Panc1 (cell line): ENCODE measurements around the gene FBXO4. TPM values are rescaled to one million over a fixed set of nuclear protein-coding genes. Genes with fewer than 3 reads are reported as not detected.

Source experiments
- ATAC-seq: fragments of 200-7000 bp; cut with Tn5 transposase; 2 replicates; pipeline ENCODE4 v1.9.1; 2020; ENCODE audit warnings: mild to moderate bottlenecking, moderate library complexity
- BruUV-seq: library from RNA; stranded (reverse); fragments of 400-500 nt; replicated peaks from 2 replicates; lab custom pipeline; 2021; lab: Mats Ljungman, UMichigan
- CTCF ChIA-PET: fragments of 300-600 bp; sonication (Branson Sonifier 250); formaldehyde crosslinking; loops from one replicate; lab custom pipeline; 2022; ENCODE audit warnings: antibody characterized with exemption; lab: Charles Lee
- POLR2A ChIA-PET: fragments of 300-600 bp; sonication (Branson Sonifier 250); formaldehyde crosslinking; loops from one replicate; lab custom pipeline; 2022; ENCODE audit warnings: antibody characterized with exemption; lab: Charles Lee
- DNase-seq: peaks from one replicate; pipeline ENCODE4 v3.0.0-alpha.2; 2010; ENCODE audit warnings: low read depth, low spot score
- H3K27ac ChIP-seq: 2 replicates; pipeline ENCODE4 v1.5.1; 2011; ENCODE audit warnings: mild to moderate bottlenecking, low read length, inconsistent platforms
- H3K27me3 ChIP-seq: fragments of 200-500 bp; sonication (Bioruptor generic); 2 replicates; pipeline ENCODE4 v1.6.0; 2014; ENCODE audit warnings: low read length, inconsistent platforms; ENCODE audit not compliant: control insufficient read depth, insufficient read depth
- H3K36me3 ChIP-seq: fragments of 200-500 bp; sonication (Bioruptor generic); 2 replicates; pipeline ENCODE4 v1.5.1; 2014; ENCODE audit warnings: inconsistent platforms, mild to moderate bottlenecking, low read length, moderate library complexity; ENCODE audit not compliant: control insufficient read depth, insufficient read depth
- H3K4me1 ChIP-seq: 2 replicates; pipeline ENCODE4 v1.5.1; 2011; ENCODE audit warnings: inconsistent platforms, mild to moderate bottlenecking, low read length, moderate library complexity; ENCODE audit not compliant: control insufficient read depth, insufficient read depth
- H3K4me3 ChIP-seq, 2 experiments: 2 replicates each; pipeline ENCODE4 v1.5.1; 2011 to 2012; ENCODE audit warnings: low read depth in 2 of 2, low read length in 2 of 2, mild to moderate bottlenecking in 2 of 2, inconsistent platforms in 1 of 2, moderate library complexity in 1 of 2
- H3K9me3 ChIP-seq: fragments of 200-500 bp; sonication (Bioruptor generic); 2 replicates; pipeline ENCODE4 v1.5.1; 2014; ENCODE audit warnings: low read depth, mild to moderate bottlenecking, inconsistent platforms, low read length, moderate library complexity; ENCODE audit not compliant: control insufficient read depth, insufficient read depth
- POLR2AphosphoS5 ChIP-seq: IDR thresholded peaks from 2 replicates; pipeline ENCODE4 v1.6.1; 2012; ENCODE audit warnings: mild to moderate bottlenecking, low read depth, low read length, moderate library complexity
- REST ChIP-seq, 2 experiments: IDR thresholded peaks; 2 replicates each; pipeline ENCODE4 v1.6.1; 2011 to 2012; ENCODE audit warnings: low read depth in 2 of 2, control low read depth in 1 of 2, low read length in 1 of 2, mild to moderate bottlenecking in 1 of 2, moderate library complexity in 1 of 2; ENCODE audit not compliant: insufficient read depth in 1 of 2
- SIN3A ChIP-seq: IDR thresholded peaks from 2 replicates; pipeline ENCODE4 v1.6.1; 2012; ENCODE audit warnings: low read depth, mild to moderate bottlenecking, low read length, moderate library complexity, borderline replicate concordance; ENCODE audit not compliant: insufficient read depth
- TCF7L2 ChIP-seq: IDR thresholded peaks from 2 replicates; pipeline ENCODE4 v1.6.1; 2011; ENCODE audit warnings: mild to moderate bottlenecking, low read depth, low read length, inconsistent platforms
- in situ Hi-C: cut with HindIII; loops from 2 replicates; pipeline ENCODE4 v1.10.0; 2016; ENCODE audit warnings: low sequenced_read_pairs, low pct_unique_long_range_greater_than_20kb
- intact Hi-C: fragments of 100-400 bp; cut with micrococcal nuclease; formaldehyde crosslinking; loops from one replicate; pipeline ENCODE4 v1.10.0; 2022; ENCODE audit not compliant: unreplicated experiment
- total RNA-seq: library from RNA; stranded (reverse); gene quantifications from one replicate; pipeline ENCODE4 v1.2.1, GENCODE V29; 2021; ENCODE audit not compliant: unreplicated experiment
- TF ChIP-seq, protein P1 (sequence below): fragments of 450-650 bp; IDR thresholded peaks from 2 replicates; pipeline ENCODE4 v1.5.1; 2017; ENCODE audit warnings: mild to moderate bottlenecking

FBXO4 gene
- total RNA-seq, 1 experiment from 2014 or later: 5.7 TPM

- CTCF ChIA-PET: no interaction called here
Observed at GRCh38 chr5:41883243-41883642, 41.8 kb upstream of the FBXO4 start.

DNA sequence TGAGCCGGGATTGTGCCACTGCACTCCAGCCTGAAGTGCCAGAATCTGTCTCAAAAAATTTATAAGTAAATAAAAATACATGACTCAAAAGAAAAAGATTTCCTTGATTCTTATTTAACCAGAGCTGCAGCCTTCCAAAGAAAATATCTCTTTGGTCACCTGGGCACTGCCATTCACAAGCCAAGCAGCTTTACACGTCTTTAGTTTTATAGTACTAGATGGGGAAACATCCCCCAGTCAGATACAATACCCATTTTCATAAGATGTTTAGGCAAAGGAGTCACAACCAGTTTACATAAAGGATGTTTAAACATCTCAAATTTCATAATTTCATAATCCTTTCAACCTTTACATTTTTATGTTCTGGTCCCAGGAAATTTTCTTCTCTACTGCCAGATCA lies 41.1 kb upstream of the FBXO4 start:
- H3K4me1 ChIP-seq: 0 out of 2 replicates have a peak, but pooled peaks cover 3% of the 10 kb centered on the region
- in situ Hi-C loops: no loop called here
- TF ChIP-seq REST (IDR thresholded peaks at IDR 0.05; ENCODE audit: insufficient read depth in 1 of 2, low read depth in 2 of 2, low read length in 1 of 2): no peak
- TF ChIP-seq POLR2AphosphoS5: no peak
- TF ChIP-seq TCF7L2: no peak
- TF ChIP-seq SIN3A: no peak
- TF ChIP-seq, protein P1, sequence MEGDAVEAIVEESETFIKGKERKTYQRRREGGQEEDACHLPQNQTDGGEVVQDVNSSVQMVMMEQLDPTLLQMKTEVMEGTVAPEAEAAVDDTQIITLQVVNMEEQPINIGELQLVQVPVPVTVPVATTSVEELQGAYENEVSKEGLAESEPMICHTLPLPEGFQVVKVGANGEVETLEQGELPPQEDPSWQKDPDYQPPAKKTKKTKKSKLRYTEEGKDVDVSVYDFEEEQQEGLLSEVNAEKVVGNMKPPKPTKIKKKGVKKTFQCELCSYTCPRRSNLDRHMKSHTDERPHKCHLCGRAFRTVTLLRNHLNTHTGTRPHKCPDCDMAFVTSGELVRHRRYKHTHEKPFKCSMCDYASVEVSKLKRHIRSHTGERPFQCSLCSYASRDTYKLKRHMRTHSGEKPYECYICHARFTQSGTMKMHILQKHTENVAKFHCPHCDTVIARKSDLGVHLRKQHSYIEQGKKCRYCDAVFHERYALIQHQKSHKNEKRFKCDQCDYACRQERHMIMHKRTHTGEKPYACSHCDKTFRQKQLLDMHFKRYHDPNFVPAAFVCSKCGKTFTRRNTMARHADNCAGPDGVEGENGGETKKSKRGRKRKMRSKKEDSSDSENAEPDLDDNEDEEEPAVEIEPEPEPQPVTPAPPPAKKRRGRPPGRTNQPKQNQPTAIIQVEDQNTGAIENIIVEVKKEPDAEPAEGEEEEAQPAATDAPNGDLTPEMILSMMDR: no peak
- H3K36me3 ChIP-seq: no peaks in the 10 kb centered on the region
- DNase-seq (no peak), ATAC-seq (no peak)
- CTCF ChIA-PET: no interaction called here
- no TSS peak for BruUV-seq
- H3K9me3 ChIP-seq: peaks cover 9% of the 10 kb centered on the region; the same call in 1 of the 2 replicates
- intact Hi-C loops: no loop called here
- H3K4me3 ChIP-seq: no peak overlapping the region
- POLR2A ChIA-PET: no interaction called here
- H3K27me3 ChIP-seq: peaks cover 2% of the 10 kb centered on the region; the same call in 1 of the 2 replicates
- no peak overlapping the region for H3K27ac ChIP-seq

More at GRCh38 chr5:41883243-41883642, 41.8 kb upstream of the FBXO4 start:
- Histone ChIP-seq H3K27me3 (peaks cover 2% of the 10 kb centered on the region; the same call in 1 of the 2 replicates), H3K4me1 (0 out of 2 replicates have a peak, but pooled peaks cover 3% of the 10 kb centered on the region), H3K9me3 (peaks cover 9% of the 10 kb centered on the region; the same call in 1 of the 2 replicates), H3K36me3 (no peaks in the 10 kb centered on the region), H3K4me3 (no peak overlapping the region), H3K27ac (no peak overlapping the region)
- no TSS peak for BruUV-seq
- no peak for TF ChIP-seq SIN3A
- no peak for TF ChIP-seq POLR2AphosphoS5
- no peak for TF ChIP-seq REST (IDR thresholded peaks at IDR 0.05; ENCODE audit: insufficient read depth in 1 of 2, low read depth in 2 of 2, low read length in 1 of 2)
- TF ChIP-seq, protein P1: no peak
- no peak for TF ChIP-seq TCF7L2
- in situ Hi-C loops (no loop called here), intact Hi-C loops (no loop called here)
- ATAC-seq: no peak
- DNase-seq: no peak
- POLR2A ChIA-PET: no interaction called here
